ENCODE results near the gene ZNF646.
A peak's percentile ranks its signal among the peaks of the same experiment; 100 is the strongest.
"Not testable (repeated sequence)": the region's sequence is repeated elsewhere in the genome, so short reads cannot be mapped to it uniquely, and the experiment has no call there.

ZNF646 gene

DNA sequence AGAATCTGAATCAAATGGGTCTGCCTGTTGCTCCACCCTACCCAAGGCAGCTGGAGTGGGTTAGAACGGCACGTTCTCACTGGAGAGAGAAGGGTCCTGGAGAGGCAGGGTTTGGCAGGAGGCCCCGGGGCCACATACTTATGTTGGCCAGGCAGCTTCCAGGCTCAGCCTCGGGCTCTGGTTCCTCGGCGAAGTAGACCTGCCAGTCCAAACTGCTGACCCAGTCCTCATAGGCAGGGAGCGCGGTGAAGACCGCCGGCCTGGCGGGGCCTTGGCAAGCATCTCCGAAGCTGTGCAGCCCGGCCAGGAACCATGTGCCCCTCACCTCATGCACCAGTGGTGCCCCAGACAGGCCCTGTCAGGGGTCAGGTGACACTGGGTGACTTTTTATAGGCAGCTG is 9.8 kb downstream of the ZNF646 start:
- no peak for DNase-seq (ENCODE audit: low read depth)

GRCh38 chr16:31084584-31085302 is 10.5 kb downstream of the ZNF646 start:
- no peak for DNase-seq (ENCODE audit: low read depth)

DNA sequence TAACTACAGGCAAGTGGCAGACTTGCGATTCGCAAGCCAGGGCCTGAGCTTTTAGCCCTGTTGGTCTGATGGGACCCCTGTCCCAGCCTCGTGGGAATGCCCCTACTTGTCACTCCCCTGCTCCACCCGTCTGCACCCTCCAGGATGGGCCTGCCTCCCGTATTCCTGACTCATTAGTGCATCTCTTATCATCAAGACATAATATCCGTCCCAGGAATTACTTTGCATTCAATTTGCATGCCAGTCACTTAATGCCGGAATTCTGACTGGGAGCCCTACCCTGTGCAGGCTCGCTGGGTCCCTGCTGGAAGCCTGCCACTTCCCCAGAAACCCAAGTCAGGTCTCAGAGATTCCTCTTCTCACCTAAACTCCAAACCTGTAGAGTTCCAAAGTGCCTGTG is 11.2 kb downstream of the ZNF646 start:
- no peak for DNase-seq (ENCODE audit: low read depth)

GRCh38 chr16:31085873-31086628 is 11.8 kb downstream of the ZNF646 start:
- no peak for DNase-seq (ENCODE audit: low read depth)

GRCh38 chr16:31086629-31086906 is 12.3 kb downstream of the ZNF646 start:
- DNase-seq (ENCODE audit: low read depth), result no peak

DNA sequence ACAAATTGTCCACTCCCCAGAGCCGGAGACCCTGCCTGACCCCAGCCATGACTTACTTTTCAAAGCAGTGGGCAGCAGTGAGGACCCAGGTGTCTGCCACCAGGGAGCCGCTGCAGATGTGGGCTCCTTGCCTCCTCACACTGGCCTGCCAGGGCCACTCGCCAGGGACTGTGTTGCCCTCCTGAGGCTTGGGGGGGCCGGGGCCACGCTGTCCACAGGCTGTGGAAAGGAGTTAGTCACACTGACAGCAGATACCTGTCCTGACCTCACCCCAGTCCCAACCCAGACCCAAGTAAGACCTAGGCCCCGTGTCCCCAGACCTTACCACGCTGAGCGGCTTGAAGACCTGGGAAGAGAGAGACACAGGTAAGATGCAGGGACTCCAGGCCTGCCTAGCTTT is 13.3 kb downstream of the ZNF646 start:
- DNase-seq (ENCODE audit: low read depth), result no peak

GRCh38 chr16:31087971-31088370 is 13.7 kb downstream of the ZNF646 start:
- DNase-seq (ENCODE audit: low read depth), result no peak

DNA sequence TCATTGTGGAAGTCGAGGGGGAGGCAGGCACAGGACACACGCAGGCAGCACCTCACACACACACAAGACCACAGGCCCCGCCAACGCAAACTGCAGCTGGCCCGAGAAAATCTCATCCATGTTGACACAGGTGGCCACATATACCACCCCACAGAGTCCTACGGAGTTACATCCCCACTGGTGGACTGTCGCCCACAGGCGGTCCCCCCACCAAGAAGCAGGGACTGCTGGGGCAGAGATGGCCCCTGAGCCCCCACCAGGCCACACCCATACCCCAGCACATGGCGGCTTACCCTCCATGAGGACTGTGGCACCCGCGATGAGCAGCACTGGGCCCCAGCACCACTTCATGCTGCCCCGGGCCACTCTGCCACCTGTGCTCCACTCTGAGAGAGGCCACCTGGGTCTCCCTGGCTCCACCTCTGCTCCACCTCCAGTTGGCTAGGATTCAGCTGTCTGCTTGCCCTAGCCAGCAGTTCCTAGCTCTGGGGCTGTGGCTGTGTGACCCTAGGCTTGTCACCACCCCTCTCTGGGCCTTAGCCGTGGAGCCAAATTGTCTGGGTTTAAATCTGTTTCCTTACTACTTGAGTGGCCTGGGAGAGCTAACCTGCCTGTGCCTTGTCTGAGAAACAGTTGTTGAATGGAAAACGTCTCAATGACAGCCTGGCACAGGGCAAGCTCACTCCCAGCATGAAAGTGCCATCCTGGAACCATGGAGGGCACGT is 14.4 kb downstream of the ZNF646 start, which contains the start of gene PRSS53:
Gene PRSS53, minus strand, starts transcription at position 485 of the 725 bp plus-strand sequence. Its CDS starts 134 bp downstream, at position 351.
- no peak for DNase-seq (ENCODE audit: low read depth)

- DNase-seq (ENCODE audit: low read depth), result no peak
Measured at GRCh38 chr16:31089199-31089598, 15.0 kb downstream of the ZNF646 start.

GRCh38 chr16:31090540-31090939 is 16.3 kb downstream of the ZNF646 start:
- DNase-seq (ENCODE audit: low read depth), result no peak

GRCh38 chr16:31092330-31092729 is 18.1 kb downstream of the ZNF646 start:
- DNase-seq (ENCODE audit: low read depth), result no peak

DNA sequence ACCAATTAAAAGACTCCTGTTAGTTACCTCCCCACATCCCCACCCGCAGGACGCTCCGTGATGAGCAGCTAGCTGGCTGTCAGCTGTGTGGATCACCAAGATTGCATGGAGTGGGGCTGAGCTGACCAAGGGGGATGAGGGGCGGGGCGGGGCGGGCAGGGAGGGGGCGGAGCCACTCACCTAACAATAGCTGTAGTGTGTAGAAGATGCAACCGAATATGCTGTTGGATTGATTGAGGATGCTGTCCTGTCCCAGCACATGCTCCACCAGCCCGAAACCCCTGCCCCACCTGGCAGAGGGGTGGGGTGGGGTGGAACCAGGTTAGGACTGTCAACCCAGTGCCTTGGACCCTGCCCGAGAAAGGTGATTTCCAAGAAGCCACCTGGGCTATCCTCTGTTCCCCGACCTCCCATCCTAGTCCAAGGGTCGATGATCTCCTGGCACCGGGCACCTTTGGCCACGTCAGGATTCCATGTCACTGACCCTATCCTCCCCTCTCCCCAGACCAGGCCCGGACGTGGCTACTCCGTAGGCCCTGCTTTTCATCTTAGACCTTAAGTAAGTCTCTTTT is 19.0 kb downstream of the ZNF646 start:
- no peak for DNase-seq (ENCODE audit: low read depth)

GRCh38 chr16:31094088-31094423 is 19.8 kb downstream of the ZNF646 start:
- no peak for DNase-seq (ENCODE audit: low read depth)

DNA sequence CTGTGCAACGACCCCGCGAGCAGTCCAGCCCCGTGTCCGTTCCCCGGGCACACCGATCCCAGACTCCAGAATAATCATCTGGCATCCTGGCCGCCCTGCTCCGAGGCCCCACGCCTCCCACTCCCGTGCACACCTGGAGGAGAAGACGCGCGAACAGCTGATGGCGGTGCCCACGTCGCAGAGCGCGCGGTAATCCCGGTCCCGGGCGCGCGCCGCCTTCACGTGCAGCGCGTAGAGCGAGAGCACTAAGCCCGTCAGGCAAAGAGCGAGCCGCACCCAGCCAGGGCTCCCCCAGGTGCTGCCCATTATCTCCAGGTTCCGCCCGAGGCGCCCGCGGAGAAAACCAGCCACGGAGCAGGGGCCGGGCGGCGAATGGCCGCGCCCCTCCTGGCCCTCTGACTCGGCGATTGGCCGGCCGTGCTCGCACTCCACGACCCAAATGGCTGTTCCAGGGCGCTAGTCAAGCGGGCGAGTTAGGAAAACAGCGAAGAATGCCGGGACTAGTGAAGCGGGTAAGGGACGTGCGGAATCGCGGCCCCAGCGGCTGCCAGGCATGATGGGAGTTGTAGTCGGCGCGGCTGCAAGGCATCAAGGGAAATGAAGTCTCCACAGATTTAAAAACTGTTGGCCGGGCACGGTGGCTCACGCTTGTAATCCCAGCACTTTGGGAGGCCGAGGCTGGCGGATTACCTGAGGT is 20.4 kb downstream of the ZNF646 start, which contains the start of gene VKORC1:
Gene VKORC1, minus strand, starts transcription at position 374 of the 697 bp plus-strand sequence. Its CDS starts 68 bp downstream, at position 306.
- DNase-seq (ENCODE audit: low read depth), result peak; percentile 76

DNA sequence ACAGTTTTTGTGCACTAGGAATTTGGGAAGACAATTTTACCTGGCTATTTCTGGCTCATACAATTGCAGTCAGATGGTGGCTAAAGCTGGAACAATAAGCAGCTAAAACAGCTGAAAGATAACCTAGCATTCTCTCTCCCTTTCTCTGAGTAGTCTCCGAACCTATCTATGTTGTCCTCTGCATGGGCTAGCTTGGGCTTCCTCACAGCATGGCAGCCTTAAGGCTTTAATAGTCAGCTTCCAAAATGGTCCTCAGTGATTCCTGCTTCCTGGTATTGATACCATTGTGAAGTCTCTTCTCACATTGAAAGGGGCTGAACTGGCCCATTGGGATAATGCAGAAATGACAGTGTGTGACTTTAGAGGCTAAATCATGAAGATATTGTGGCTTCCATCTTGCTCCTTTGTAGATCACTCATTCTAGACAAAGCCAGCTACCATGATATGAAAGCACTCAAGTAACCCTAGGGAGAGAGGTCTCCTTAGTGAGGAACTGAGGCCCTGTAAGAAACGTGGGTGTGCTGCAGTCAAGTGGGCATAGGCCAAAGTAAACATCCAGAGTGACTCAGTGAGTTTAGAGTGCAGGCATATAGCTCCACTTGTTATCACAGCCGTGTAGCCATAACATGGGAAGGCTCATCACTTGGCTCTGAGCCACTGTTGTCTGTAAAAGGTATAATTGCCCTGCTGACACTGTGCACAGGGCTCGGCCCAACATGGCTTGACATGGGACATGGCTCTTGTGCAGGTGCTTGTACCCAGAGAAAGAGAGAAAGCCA is 25.8 kb downstream of the ZNF646 start:
- DNase-seq (ENCODE audit: low read depth), result no peak

GRCh38 chr16:31100876-31101641 is 26.8 kb downstream of the ZNF646 start:
- DNase-seq (ENCODE audit: low read depth), result not testable (repeated sequence)

DNA sequence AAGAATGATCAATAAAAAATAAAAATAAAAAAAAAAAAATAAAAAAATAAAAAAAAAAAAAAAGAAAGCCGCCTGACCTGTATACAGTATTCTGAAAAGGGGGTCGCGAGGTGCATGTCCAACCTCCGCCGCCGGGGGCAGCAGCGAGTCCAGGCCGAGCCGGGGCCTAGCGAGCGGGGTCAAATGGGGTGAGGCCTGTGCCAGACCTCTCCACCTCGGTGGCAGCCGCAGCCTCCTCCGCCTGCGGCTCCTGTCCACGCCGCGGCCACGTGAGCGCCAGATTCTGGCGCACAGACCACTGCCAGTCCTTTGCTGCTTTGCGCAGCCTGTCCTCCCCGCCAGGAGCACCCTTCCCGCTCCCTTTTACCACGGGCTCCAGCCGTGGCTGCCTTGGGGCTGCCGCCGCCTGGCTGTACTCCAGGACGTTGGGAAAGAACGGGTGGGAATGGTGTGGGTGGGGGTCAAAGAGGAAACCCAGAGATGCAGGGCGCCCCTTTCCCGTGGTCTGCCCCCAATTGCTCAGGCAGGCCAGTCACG is 31.5 kb downstream of the ZNF646 start:
- DNase-seq (ENCODE audit: low read depth), result peak; percentile 69

DNA sequence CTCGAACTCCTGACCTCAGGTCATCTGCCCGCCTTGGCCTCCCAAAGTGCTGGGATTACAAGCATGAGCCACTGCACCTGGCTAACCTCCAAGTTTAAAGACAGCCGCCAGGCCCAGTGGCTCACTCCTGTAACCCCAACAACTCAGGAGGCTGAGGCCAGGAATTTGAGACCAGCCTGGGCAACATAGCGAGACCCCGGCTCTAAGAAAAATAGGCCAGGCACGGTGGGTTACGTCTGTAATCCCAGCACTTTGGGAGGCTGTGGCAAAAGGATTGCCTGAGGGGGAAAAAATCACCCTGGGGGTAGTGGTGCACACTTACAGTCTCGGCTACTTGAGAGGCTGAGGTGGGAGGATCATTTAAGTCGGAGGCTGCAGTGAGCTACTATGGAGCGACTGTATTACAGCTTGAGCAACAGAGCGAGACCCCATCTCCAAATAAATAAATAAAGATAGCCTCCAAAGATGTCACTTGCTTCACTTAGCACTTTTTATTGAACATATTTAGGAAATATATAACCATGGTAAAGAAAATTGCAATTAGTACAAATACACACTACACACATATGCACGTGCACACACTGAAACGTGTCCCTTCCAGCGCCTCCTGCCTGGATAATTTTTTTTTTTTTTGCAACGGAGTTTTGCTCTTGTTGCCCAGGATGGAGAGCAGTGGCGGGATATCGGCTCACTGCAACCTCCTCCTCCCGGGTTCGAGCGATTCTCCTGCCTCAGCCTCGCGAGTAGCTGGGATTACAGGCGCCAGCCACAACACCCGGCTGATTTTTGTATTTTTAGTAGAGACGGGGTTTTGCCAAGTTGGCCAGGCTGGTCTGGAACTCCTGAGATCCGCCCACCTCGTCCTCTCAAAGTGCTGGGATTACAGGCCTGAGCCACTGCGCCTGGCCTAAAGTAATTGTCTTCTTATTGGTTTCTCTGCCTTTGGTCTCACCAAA is 32.6 kb downstream of the ZNF646 start:
- no peak for DNase-seq (ENCODE audit: low read depth)

GRCh38 chr16:31107465-31107867 is 33.2 kb downstream of the ZNF646 start:
- no peak for DNase-seq (ENCODE audit: low read depth)
